Fibroblast of the aortic adventitia (primary cell): ENCODE measurements around the gene COBLL1. TPM values are rescaled to one million over a fixed set of nuclear protein-coding genes. Genes with fewer than 3 reads are reported as not detected.

Experiments
- DNase-seq: peaks from one replicate; pipeline ENCODE4 v3.0.0-alpha.2; 2010; ENCODE audit warnings: low read depth
- H3K4me3 ChIP-seq: 2 replicates; pipeline ENCODE4 v1.5.1; 2011; ENCODE audit warnings: low read depth, mild to moderate bottlenecking, control low read depth, low read length, moderate library complexity
- CTCF ChIP-seq: IDR thresholded peaks from 2 replicates; pipeline ENCODE4 v1.5.1; 2011; ENCODE audit warnings: mild to moderate bottlenecking, low read length, control low read depth, inconsistent platforms; ENCODE audit not compliant: insufficient read depth
- total RNA-seq: library from RNA; depleted of rRNA; stranded (reverse); fragments of >200 nt; gene quantifications from 2 replicates; pipeline ENCODE4 v1.2.3, GENCODE V29; 2012; ENCODE audit warnings: low replicate concordance

Gene COBLL1, protein sequence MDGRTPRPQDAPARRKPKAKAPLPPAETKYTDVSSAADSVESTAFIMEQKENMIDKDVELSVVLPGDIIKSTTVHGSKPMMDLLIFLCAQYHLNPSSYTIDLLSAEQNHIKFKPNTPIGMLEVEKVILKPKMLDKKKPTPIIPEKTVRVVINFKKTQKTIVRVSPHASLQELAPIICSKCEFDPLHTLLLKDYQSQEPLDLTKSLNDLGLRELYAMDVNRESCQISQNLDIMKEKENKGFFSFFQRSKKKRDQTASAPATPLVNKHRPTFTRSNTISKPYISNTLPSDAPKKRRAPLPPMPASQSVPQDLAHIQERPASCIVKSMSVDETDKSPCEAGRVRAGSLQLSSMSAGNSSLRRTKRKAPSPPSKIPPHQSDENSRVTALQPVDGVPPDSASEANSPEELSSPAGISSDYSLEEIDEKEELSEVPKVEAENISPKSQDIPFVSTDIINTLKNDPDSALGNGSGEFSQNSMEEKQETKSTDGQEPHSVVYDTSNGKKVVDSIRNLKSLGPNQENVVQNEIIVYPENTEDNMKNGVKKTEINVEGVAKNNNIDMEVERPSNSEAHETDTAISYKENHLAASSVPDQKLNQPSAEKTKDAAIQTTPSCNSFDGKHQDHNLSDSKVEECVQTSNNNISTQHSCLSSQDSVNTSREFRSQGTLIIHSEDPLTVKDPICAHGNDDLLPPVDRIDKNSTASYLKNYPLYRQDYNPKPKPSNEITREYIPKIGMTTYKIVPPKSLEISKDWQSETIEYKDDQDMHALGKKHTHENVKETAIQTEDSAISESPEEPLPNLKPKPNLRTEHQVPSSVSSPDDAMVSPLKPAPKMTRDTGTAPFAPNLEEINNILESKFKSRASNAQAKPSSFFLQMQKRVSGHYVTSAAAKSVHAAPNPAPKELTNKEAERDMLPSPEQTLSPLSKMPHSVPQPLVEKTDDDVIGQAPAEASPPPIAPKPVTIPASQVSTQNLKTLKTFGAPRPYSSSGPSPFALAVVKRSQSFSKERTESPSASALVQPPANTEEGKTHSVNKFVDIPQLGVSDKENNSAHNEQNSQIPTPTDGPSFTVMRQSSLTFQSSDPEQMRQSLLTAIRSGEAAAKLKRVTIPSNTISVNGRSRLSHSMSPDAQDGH
- 18.4 and 25.3 TPM in 2 replicates for total RNA-seq

DNA sequence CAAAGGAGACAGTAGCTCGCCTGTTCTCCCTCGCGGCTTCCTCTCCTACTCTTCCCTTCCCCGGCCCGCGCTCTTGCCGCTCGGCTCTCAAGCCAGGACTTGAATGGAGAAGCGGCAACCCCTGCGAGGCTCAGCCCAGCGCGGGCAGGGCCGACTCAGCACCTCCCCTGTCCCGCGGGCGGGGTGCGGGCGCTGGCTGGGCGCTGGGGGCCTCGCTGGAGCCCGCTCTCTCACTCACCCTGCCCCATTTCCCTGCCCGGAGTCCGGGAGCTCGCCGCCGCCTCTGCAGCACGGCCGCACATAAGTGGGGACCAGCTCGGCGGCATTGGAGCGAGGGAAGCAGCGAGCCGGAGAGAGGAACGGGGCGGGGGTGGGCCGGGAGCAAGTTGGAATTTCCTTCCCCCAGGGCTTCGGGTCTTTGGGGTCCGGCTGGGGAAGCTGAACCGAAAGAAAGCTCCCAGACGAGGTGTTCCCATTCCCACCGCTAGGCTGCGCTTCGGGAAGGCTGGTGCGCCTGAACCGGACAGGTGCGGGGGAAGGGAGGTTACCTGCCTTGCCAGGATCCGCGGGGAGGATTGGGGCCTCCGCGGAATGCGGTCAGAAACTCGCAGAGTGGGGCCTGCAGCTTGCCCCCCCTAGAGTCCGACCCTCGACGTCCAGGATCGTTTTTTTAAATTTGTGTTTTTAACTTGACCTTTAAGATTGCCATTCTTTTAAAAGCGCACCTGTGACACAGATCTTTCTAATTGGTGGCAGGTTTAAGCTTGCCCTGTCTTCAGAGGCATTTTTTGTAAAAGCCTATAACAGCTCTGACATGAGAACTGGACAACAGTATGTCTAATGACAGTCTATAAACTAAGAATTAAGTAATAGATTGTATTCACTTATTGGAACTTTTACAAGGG, at the start of gene COBLL1:
COBLL1 (minus strand) TSS at position 105 of the 905 bp plus-strand sequence. CDS start 627 bp downstream, outside the sequence.
- H3K4me3 ChIP-seq = peak within 1 kb of the TSS; percentile 79
- peak; percentile 66 for DNase-seq
- TF ChIP-seq CTCF = peak; percentile 87

- no peak for DNase-seq
- no peak overlapping the region for H3K4me3 ChIP-seq
- TF ChIP-seq CTCF = no peak
Observed at GRCh38 chr2:164890544-164890943, 48.9 kb upstream of the COBLL1 start.

GRCh38 chr2:164888592-164888991, 47.0 kb upstream of the COBLL1 start:
- TF ChIP-seq CTCF = no peak
- H3K4me3 ChIP-seq = no peak overlapping the region
- DNase-seq = no peak

GRCh38 chr2:164887434-164888144, 46.0 kb upstream of the COBLL1 start:
- no peak for DNase-seq
- TF ChIP-seq CTCF = no peak
- H3K4me3 ChIP-seq = no peak overlapping the region

DNA sequence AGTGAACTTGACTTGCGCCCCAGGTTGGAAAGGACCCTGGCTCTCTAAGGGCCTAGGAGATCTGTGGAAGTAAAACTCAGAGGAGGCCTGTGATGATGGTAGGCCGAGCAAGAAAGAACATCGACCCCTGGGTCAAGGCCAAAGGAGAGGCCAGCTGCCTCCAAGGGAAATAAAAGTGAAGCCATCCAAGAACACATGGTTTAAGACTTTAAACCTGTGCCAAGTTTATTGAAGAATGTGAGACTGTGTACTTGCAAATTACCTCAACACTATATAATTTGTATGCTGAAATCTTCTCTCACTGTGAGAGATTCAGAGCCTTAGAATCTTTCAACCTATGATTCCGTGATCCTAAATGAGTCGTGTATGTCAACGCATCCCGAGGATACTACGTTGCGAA, 40.7 kb upstream of the COBLL1 start:
- no peak for TF ChIP-seq CTCF
- no peak overlapping the region for H3K4me3 ChIP-seq
- DNase-seq = peak; percentile 29
